Measurements from ENCODE around the gene UBN2. TPM values are rescaled to one million over a fixed set of nuclear protein-coding genes. Genes with fewer than 3 reads are reported as not detected.

UBN2 gene
- total and polyA plus RNA-seq, 2 of the 13 experiments (the other 11 are each of a cell fraction or from before 2014, with no cell fraction given): 5.6 to 5.7 TPM

- TF ChIP-seq EZH2 (conservative IDR thresholded peaks at IDR 0.05; ENCODE audit: low read depth, low read length): no peak
- no peak for TF ChIP-seq JARID2 (CRISPR knock-in tag; IDR thresholded peaks at IDR 0.05; ENCODE audit: insufficient replicate concordance)
- no peak for TF ChIP-seq RFXAP (CRISPR knock-in tag; IDR thresholded peaks at IDR 0.05; ENCODE audit: borderline replicate concordance)
- peak; percentile 13; the same call in 1 of the 2 replicates for TF ChIP-seq ZNF614 (CRISPR knock-in tag; IDR thresholded peaks at IDR 0.05; ENCODE audit: borderline replicate concordance)
- no peak; the same call in 1 of the 2 replicates for TF ChIP-seq SALL1 (CRISPR knock-in tag; IDR thresholded peaks at IDR 0.05)
- peak; percentile 69 for TF ChIP-seq PAXIP1 (CRISPR knock-in tag; conservative IDR thresholded peaks at IDR 0.05)
- no peak for TF ChIP-seq HIC2 (CRISPR knock-in tag; IDR thresholded peaks at IDR 0.05; ENCODE audit: low read depth)
- no peak for TF ChIP-seq ZNF577 (CRISPR knock-in tag; IDR thresholded peaks at IDR 0.05; ENCODE audit: borderline replicate concordance, low read depth)
- TF ChIP-seq TAF1 (CRISPR knock-in tag; IDR thresholded peaks at IDR 0.05): no peak
- TF ChIP-seq CEBPZ (IDR thresholded peaks at IDR 0.05; ENCODE audit: low read length): no peak
- no peak for TF ChIP-seq CHD4 (IDR thresholded peaks at IDR 0.05; ENCODE audit: borderline replicate concordance, low read length)
- no peak for TF ChIP-seq SRSF1 (optimal IDR thresholded peaks at IDR 0.05; ENCODE audit: low read depth, low read length)
- TF ChIP-seq ZNF850 (CRISPR knock-in tag; conservative IDR thresholded peaks at IDR 0.05): no peak
- no peak for TF ChIP-seq HNRNPUL1 (IDR thresholded peaks at IDR 0.05; ENCODE audit: low read depth, low read length)
- TF ChIP-seq TARDBP (CRISPR knock-in tag; IDR thresholded peaks at IDR 0.05): no peak
- TF ChIP-seq ARID5B (CRISPR knock-in tag; IDR thresholded peaks at IDR 0.05): 0 out of 2 replicates have a peak, but pooled peaks have one; percentile 20
- peak; percentile 84 for TF ChIP-seq ZNF644 (CRISPR knock-in tag; IDR thresholded peaks at IDR 0.05; ENCODE audit: low read depth)
These were observed 64.0 kb downstream of the UBN2 start (continued) for GRCh38 chr7:139294951-139295575.
